ENCODE measurements around the gene SNCAIP. TPM values are rescaled to one million over a fixed set of nuclear protein-coding genes. Genes with fewer than 3 reads are reported as not detected.

Gene SNCAIP
- polyA plus RNA-seq, 1 experiment = 12.3 TPM

- CTCF ChIA-PET = no interaction called here
Measured at GRCh38 chr5:122430319-122430586, 118.2 kb downstream of the SNCAIP start.

GRCh38 chr5:122431298-122431697 lies 119.3 kb downstream of the SNCAIP start:
- POLR2A ChIA-PET = no interaction called here
- Histone ChIP-seq H3K4me3 (ENCODE audit: low read depth, low read length) (no peak overlapping the region), H3K27me3 (ENCODE audit: control insufficient read depth, insufficient read depth, low read length) (no peaks in the 10 kb centered on the region), H3K27ac (ENCODE audit: low read depth, low read length) (no peak overlapping the region), H3K9me3 (ENCODE audit: control insufficient read depth, insufficient read depth, low read length) (no peaks in the 10 kb centered on the region)
- CTCF ChIA-PET = no interaction called here
- no peak for DNase-seq (ENCODE audit: low read depth, low spot score)
- TF ChIP-seq CTCF (IDR thresholded peaks at IDR 0.05; ENCODE audit: low read depth, low read length) = no peak

More at GRCh38 chr5:122430319-122430586, 118.2 kb downstream of the SNCAIP start:
- POLR2A ChIA-PET = no interaction called here
- Histone ChIP-seq H3K27ac (ENCODE audit: low read depth, low read length) (no peak overlapping the region), H3K9me3 (ENCODE audit: control insufficient read depth, insufficient read depth, low read length) (no peaks in the 10 kb centered on the region), H3K4me3 (ENCODE audit: low read depth, low read length) (no peak overlapping the region), H3K27me3 (ENCODE audit: control insufficient read depth, insufficient read depth, low read length) (no peaks in the 10 kb centered on the region)
- no peak for DNase-seq (ENCODE audit: low read depth, low spot score)
- TF ChIP-seq CTCF (IDR thresholded peaks at IDR 0.05; ENCODE audit: low read depth, low read length) = no peak

- Histone ChIP-seq H3K27me3 (ENCODE audit: control insufficient read depth, insufficient read depth, low read length) (no peaks in the 10 kb centered on the region), H3K4me3 (ENCODE audit: low read depth, low read length) (no peak overlapping the region), H3K9me3 (ENCODE audit: control insufficient read depth, insufficient read depth, low read length) (no peaks in the 10 kb centered on the region), H3K27ac (ENCODE audit: low read depth, low read length) (no peak overlapping the region)
- TF ChIP-seq CTCF (IDR thresholded peaks at IDR 0.05; ENCODE audit: low read depth, low read length) = no peak
- POLR2A ChIA-PET = no interaction called here
- no peak for DNase-seq (ENCODE audit: low read depth, low spot score)
- CTCF ChIA-PET = no interaction called here
Measured at GRCh38 chr5:122434205-122434970, 122.4 kb downstream of the SNCAIP start.

GRCh38 chr5:122435234-122435633 lies 123.2 kb downstream of the SNCAIP start:
- Histone ChIP-seq H3K4me3 (ENCODE audit: low read depth, low read length) (no peak overlapping the region), H3K27ac (ENCODE audit: low read depth, low read length) (no peak overlapping the region), H3K9me3 (ENCODE audit: control insufficient read depth, insufficient read depth, low read length) (no peaks in the 10 kb centered on the region), H3K27me3 (ENCODE audit: control insufficient read depth, insufficient read depth, low read length) (no peaks in the 10 kb centered on the region)
- CTCF ChIA-PET = no interaction called here
- POLR2A ChIA-PET = no interaction called here
- TF ChIP-seq CTCF (IDR thresholded peaks at IDR 0.05; ENCODE audit: low read depth, low read length) = no peak
- no peak for DNase-seq (ENCODE audit: low read depth, low spot score)

- CTCF ChIA-PET = no interaction called here
- H3K27ac ChIP-seq (ENCODE audit: low read depth, low read length) = no peak overlapping the region
- no peak for TF ChIP-seq CTCF (IDR thresholded peaks at IDR 0.05; ENCODE audit: low read depth, low read length)
- no peak overlapping the region for H3K4me3 ChIP-seq (ENCODE audit: low read depth, low read length)
- H3K9me3 ChIP-seq (ENCODE audit: control insufficient read depth, insufficient read depth, low read length) = no peaks in the 10 kb centered on the region
- no peaks in the 10 kb centered on the region for H3K27me3 ChIP-seq (ENCODE audit: control insufficient read depth, insufficient read depth, low read length)
- POLR2A ChIA-PET = no interaction called here
- DNase-seq (ENCODE audit: low read depth, low spot score) = no peak
Measured at GRCh38 chr5:122435761-122436160, 123.7 kb downstream of the SNCAIP start.
